ENCODE measurements around the gene CHRNA3.

CHRNA3 gene

GRCh38 chr15:78551902-78552301, 68.9 kb downstream of the CHRNA3 start:
- H3K4me3 ChIP-seq (ENCODE audit: low read length), result no peak overlapping the region
- H3K79me2 ChIP-seq (ENCODE audit: control insufficient read depth, low read length), result no peaks in the 10 kb centered on the region
- peaks cover 7% of the 10 kb centered on the region for H3F3A ChIP-seq (ENCODE audit: control insufficient read depth, insufficient read depth)
- no peaks in the 10 kb centered on the region for H3K4me1 ChIP-seq (ENCODE audit: control insufficient read depth, low read length)
- TF ChIP-seq, protein P1, sequence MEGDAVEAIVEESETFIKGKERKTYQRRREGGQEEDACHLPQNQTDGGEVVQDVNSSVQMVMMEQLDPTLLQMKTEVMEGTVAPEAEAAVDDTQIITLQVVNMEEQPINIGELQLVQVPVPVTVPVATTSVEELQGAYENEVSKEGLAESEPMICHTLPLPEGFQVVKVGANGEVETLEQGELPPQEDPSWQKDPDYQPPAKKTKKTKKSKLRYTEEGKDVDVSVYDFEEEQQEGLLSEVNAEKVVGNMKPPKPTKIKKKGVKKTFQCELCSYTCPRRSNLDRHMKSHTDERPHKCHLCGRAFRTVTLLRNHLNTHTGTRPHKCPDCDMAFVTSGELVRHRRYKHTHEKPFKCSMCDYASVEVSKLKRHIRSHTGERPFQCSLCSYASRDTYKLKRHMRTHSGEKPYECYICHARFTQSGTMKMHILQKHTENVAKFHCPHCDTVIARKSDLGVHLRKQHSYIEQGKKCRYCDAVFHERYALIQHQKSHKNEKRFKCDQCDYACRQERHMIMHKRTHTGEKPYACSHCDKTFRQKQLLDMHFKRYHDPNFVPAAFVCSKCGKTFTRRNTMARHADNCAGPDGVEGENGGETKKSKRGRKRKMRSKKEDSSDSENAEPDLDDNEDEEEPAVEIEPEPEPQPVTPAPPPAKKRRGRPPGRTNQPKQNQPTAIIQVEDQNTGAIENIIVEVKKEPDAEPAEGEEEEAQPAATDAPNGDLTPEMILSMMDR (IDR thresholded peaks at IDR 0.05; ENCODE audit: low read depth, low read length, poor library complexity, severe bottlenecking), result no peak
- TF ChIP-seq EZH2phosphoT487 (IDR thresholded peaks at IDR 0.05; ENCODE audit: borderline replicate concordance, low read length), result no peak
- H4K20me1 ChIP-seq (ENCODE audit: control insufficient read depth, insufficient read depth, low read depth, low read length), result no peaks in the 10 kb centered on the region
- no peaks in the 10 kb centered on the region for H3K9me2 ChIP-seq (replicated peaks; ENCODE audit: control insufficient read depth, low read length)
- H3K4me2 ChIP-seq (ENCODE audit: low read length), result no peak overlapping the region
- H3K27ac ChIP-seq (ENCODE audit: low read depth, low read length), result no peak overlapping the region
- no peaks in the 10 kb centered on the region for H3K27me3 ChIP-seq (ENCODE audit: control insufficient read depth, low read length)
- no peaks in the 10 kb centered on the region for H3K9me3 ChIP-seq (ENCODE audit: control insufficient read depth, insufficient read depth, low read length)
- H3K36me3 ChIP-seq (ENCODE audit: control insufficient read depth, low read length), result peaks cover 39% of the 10 kb centered on the region

DNA sequence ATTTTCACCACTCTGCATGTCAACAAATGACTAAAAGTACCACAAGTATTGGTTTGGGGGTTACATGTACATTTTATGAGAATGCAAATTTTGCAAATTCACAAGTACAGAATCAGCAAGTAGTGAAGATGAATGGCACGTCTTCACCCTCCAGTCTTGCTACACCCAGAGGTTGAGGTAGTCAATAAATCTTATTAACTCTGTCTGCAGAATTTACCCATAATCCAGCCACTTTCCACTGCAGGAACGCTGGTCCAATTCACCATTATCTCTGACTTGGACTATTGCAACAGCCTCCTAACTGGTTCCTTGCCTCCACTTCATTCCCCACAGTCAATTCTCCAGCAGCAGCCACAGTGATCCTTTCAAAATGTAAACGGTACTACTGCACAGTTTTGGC, 70.0 kb downstream of the CHRNA3 start:
- Histone ChIP-seq H3F3A (ENCODE audit: control insufficient read depth, insufficient read depth) (peaks cover 7% of the 10 kb centered on the region), H3K4me2 (ENCODE audit: low read length) (no peak overlapping the region), H3K4me1 (ENCODE audit: control insufficient read depth, low read length) (no peaks in the 10 kb centered on the region), H3K27me3 (ENCODE audit: control insufficient read depth, low read length) (no peaks in the 10 kb centered on the region), H4K20me1 (ENCODE audit: control insufficient read depth, insufficient read depth, low read depth, low read length) (no peaks in the 10 kb centered on the region), H3K4me3 (ENCODE audit: low read length) (no peak overlapping the region), H3K9me3 (ENCODE audit: control insufficient read depth, insufficient read depth, low read length) (no peaks in the 10 kb centered on the region), H3K27ac (ENCODE audit: low read depth, low read length) (no peak overlapping the region), H3K79me2 (ENCODE audit: control insufficient read depth, low read length) (no peaks in the 10 kb centered on the region), H3K9me2 (replicated peaks; ENCODE audit: control insufficient read depth, low read length) (no peaks in the 10 kb centered on the region), H3K36me3 (ENCODE audit: control insufficient read depth, low read length) (peaks cover 50% of the 10 kb centered on the region)
- no peak for TF ChIP-seq EZH2phosphoT487 (IDR thresholded peaks at IDR 0.05; ENCODE audit: borderline replicate concordance, low read length)
- TF ChIP-seq, protein P1 (IDR thresholded peaks at IDR 0.05; ENCODE audit: low read depth, low read length, poor library complexity, severe bottlenecking), result no peak

GRCh38 chr15:78550194-78550593, 70.6 kb downstream of the CHRNA3 start:
- peaks cover 7% of the 10 kb centered on the region for H3F3A ChIP-seq (ENCODE audit: control insufficient read depth, insufficient read depth)
- H3K4me1 ChIP-seq (ENCODE audit: control insufficient read depth, low read length), result no peaks in the 10 kb centered on the region
- peaks cover 56% of the 10 kb centered on the region for H3K36me3 ChIP-seq (ENCODE audit: control insufficient read depth, low read length)
- H3K79me2 ChIP-seq (ENCODE audit: control insufficient read depth, low read length), result no peaks in the 10 kb centered on the region
- TF ChIP-seq, protein P1 (IDR thresholded peaks at IDR 0.05; ENCODE audit: low read depth, low read length, poor library complexity, severe bottlenecking), result no peak
- TF ChIP-seq EZH2phosphoT487 (IDR thresholded peaks at IDR 0.05; ENCODE audit: borderline replicate concordance, low read length), result no peak
- no peak overlapping the region for H3K4me3 ChIP-seq (ENCODE audit: low read length)
- no peak overlapping the region for H3K27ac ChIP-seq (ENCODE audit: low read depth, low read length)
- no peaks in the 10 kb centered on the region for H3K27me3 ChIP-seq (ENCODE audit: control insufficient read depth, low read length)
- H3K4me2 ChIP-seq (ENCODE audit: low read length), result no peak overlapping the region
- H3K9me2 ChIP-seq (replicated peaks; ENCODE audit: control insufficient read depth, low read length), result no peaks in the 10 kb centered on the region
- H4K20me1 ChIP-seq (ENCODE audit: control insufficient read depth, insufficient read depth, low read depth, low read length), result no peaks in the 10 kb centered on the region
- no peaks in the 10 kb centered on the region for H3K9me3 ChIP-seq (ENCODE audit: control insufficient read depth, insufficient read depth, low read length)
